ENCODE results near the gene DICER1.

DICER1 gene

DNA sequence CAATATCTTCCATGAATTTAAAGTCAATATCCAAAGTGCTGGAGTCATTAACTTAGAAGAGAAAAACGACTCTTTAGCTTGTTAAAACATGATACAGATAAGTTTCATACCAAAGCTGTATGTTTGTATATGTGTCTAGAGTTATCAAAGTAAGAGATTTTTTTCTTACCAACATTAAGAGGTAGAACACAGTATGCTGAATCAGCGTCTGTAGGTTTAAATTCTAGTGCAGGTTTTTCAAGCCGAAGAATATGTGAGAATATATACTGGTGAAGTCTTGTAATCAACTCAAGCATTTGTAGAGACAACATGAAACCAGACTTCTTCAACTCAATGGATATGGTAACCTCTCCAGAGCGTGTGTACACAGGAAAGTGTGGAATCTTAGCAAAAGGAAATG lies 49.6 kb downstream of the DICER1 start:
- TF ChIP-seq CTCF (IDR thresholded peaks at IDR 0.05; ENCODE audit: low read depth, low read length, missing control alignments) = no peak
- in situ Hi-C loops (cut with HindIII; ENCODE audit: low sequenced_read_pairs) = no loop called here
- no peak for DNase-seq (ENCODE audit: low read depth)
- no peak overlapping the region for H3K4me3 ChIP-seq (ENCODE audit: low read depth, low read length)

DNA sequence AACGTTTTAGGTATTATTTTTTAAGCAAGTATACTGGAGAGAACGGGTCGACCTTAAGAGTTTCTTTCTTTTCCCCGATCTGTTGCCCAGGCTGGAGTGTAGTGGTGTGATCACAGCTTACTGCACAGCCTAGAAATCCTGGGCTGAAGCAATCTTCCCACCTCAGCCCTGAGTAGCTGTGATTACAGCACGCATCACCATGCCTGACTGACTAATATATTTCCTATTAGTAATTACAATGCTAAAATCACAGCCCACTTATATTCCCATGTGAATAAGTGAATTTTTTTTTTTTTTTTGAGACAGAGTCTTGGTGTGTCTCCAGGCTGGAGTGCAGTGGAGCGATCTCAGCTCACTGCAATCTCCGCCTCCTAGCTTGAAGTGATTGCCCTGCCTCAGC lies 50.4 kb downstream of the DICER1 start:
- no peak overlapping the region for H3K4me3 ChIP-seq (ENCODE audit: low read depth, low read length)
- DNase-seq (ENCODE audit: low read depth) = no peak
- no peak for TF ChIP-seq CTCF (IDR thresholded peaks at IDR 0.05; ENCODE audit: low read depth, low read length, missing control alignments)
- in situ Hi-C loops (cut with HindIII; ENCODE audit: low sequenced_read_pairs) = no loop called here

DNA sequence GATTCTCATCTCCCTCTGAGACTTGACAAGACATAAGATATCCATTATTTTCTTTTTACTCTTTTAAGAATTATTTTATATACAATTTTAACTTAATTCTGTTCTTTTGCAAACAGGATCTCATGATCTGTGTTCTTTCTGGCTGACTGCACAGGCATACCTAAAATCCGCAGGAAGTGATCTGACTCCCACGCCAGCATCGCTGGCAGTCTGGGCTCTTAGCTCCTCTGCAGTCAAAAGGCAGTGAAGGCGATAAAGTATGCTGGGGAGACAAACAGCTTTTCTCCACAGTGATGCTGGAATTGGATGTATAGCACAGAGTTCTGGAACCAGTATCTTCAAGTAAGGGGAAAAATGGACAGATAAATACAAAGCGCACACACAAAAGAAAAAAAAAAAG lies 52.4 kb downstream of the DICER1 start:
- no peak for TF ChIP-seq CTCF (IDR thresholded peaks at IDR 0.05; ENCODE audit: low read depth, low read length, missing control alignments)
- in situ Hi-C loops (cut with HindIII; ENCODE audit: low sequenced_read_pairs) = no loop called here
- H3K4me3 ChIP-seq (ENCODE audit: low read depth, low read length) = no peak overlapping the region
- no peak for DNase-seq (ENCODE audit: low read depth)

DNA sequence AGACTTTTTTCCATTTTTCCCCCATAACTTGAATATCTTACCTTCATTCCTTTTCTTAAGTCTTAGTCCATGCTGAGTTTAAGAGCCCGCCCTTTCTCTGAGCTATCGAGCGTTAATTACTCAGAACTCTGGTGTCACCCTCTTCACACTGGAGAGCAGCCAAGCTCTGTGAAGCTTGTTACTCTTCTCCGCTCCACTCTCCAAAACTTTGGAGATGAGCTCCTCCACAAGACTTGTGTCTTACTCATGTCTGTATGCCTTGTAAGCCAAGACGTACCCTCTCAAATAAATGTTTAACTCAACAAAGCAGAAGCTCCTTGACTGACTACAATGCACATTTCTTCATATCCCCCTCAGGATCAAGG lies 54.7 kb downstream of the DICER1 start:
- no peak for TF ChIP-seq CTCF (IDR thresholded peaks at IDR 0.05; ENCODE audit: low read depth, low read length, missing control alignments)
- H3K4me3 ChIP-seq (ENCODE audit: low read depth, low read length) = no peak overlapping the region
- in situ Hi-C loops (cut with HindIII; ENCODE audit: low sequenced_read_pairs) = no loop called here
- no peak for DNase-seq (ENCODE audit: low read depth)

GRCh38 chr14:95101736-95102679 lies 55.3 kb downstream of the DICER1 start:
- no peak for TF ChIP-seq CTCF (IDR thresholded peaks at IDR 0.05; ENCODE audit: low read depth, low read length, missing control alignments)
- H3K4me3 ChIP-seq (ENCODE audit: low read depth, low read length) = no peak overlapping the region
- in situ Hi-C loops (cut with HindIII; ENCODE audit: low sequenced_read_pairs) = no loop called here
- no peak for DNase-seq (ENCODE audit: low read depth)

GRCh38 chr14:95098984-95099599 lies 58.2 kb downstream of the DICER1 start:
- TF ChIP-seq CTCF (IDR thresholded peaks at IDR 0.05; ENCODE audit: low read depth, low read length, missing control alignments) = peak; percentile 83
- no peak overlapping the region for H3K4me3 ChIP-seq (ENCODE audit: low read depth, low read length)
- in situ Hi-C loops (cut with HindIII; ENCODE audit: low sequenced_read_pairs) = no loop called here
- DNase-seq (ENCODE audit: low read depth) = peak; percentile 46
